K562 (cell line): Measurements from ENCODE around the gene HLA-DOA. TPM values are rescaled to one million over a fixed set of nuclear protein-coding genes. Genes with fewer than 3 reads are reported as not detected.
A peak's percentile ranks its signal among the peaks of the same experiment; 100 is the strongest.

Experiments used
- ARID1B ChIP-seq: fragments of 450-650 bp; IDR thresholded peaks from 2 replicates; pipeline ENCODE4 v1.6.1; 2016; ENCODE audit warnings: antibody characterized with exemption, mild to moderate bottlenecking, inconsistent platforms
- CEBPB ChIP-seq: fragments of 450-650 bp; IDR thresholded peaks from 2 replicates; pipeline ENCODE4 v1.6.1; 2016; ENCODE audit warnings: missing genetic modification characterization, missing compliant biosample characterization
- DMBX1 ChIP-seq: fragments of 250-450 bp; sonication (Bioruptor Pico); IDR thresholded peaks from 2 replicates; pipeline ENCODE4 v1.8.0; 2022; ENCODE audit warnings: inconsistent platforms, mild to moderate bottlenecking, moderate library complexity, borderline replicate concordance
- JUND ChIP-seq, 2 experiments: IDR thresholded peaks; 2 replicates in 1 of 2; 3 replicates in 1 of 2; pipeline ENCODE4 v1.6.1; 2011; ENCODE audit warnings: borderline replicate concordance in 2 of 2, low read depth in 2 of 2, low read length in 2 of 2, improper control_type of control experiment in 1 of 2, missing biosample characterization in 1 of 2, missing genetic modification characterization in 1 of 2, missing genetic modification reagents in 1 of 2
- MEF2A ChIP-seq: IDR thresholded peaks from 2 replicates; pipeline ENCODE4 v1.6.1; 2011; ENCODE audit warnings: low read depth, mild to moderate bottlenecking, low read length, moderate library complexity; ENCODE audit not compliant: control insufficient read depth
- MLLT1 ChIP-seq, 2 experiments: fragments of 450-650 bp; IDR thresholded peaks; 2 replicates each; pipeline ENCODE4 v1.6.1; 2016
- RBM25 ChIP-seq: fragments of 200-400 bp; formaldehyde crosslinking; IDR thresholded peaks from 2 replicates; pipeline ENCODE4 v1.6.1; 2018; ENCODE audit warnings: low read length, low read depth, moderate library complexity; ENCODE audit not compliant: severe bottlenecking
- RCOR1 ChIP-seq, 2 experiments: IDR thresholded peaks; 2 replicates each; pipeline ENCODE4 v1.6.1; 2012; ENCODE audit warnings: low read depth in 2 of 2, low read length in 2 of 2, borderline replicate concordance in 1 of 2, improper control_type of control experiment in 1 of 2
- SMARCC2 ChIP-seq: fragments of 450-650 bp; IDR thresholded peaks from 2 replicates; pipeline ENCODE4 v1.6.1; 2017; ENCODE audit warnings: antibody characterized with exemption, moderate library complexity, mild to moderate bottlenecking, low read depth
- YBX1 ChIP-seq: fragments of 450-650 bp; IDR thresholded peaks from 2 replicates; pipeline ENCODE4 v1.7.1; 2016; ENCODE audit warnings: mild to moderate bottlenecking
- ZEB2 ChIP-seq: fragments of 450-650 bp; IDR thresholded peaks from 2 replicates; pipeline ENCODE4 v1.6.1; 2016
- ZNF232 ChIP-seq: sonication (generic); formaldehyde crosslinking; IDR thresholded peaks from 2 replicates; pipeline ENCODE4 v1.8.0; 2022; ENCODE audit warnings: mild to moderate bottlenecking, missing genetic modification reagents
- ZNF444 ChIP-seq: fragments of 250-450 bp; sonication (Bioruptor Pico); IDR thresholded peaks from 2 replicates; pipeline ENCODE4 v1.4.0; 2020; ENCODE audit warnings: mild to moderate bottlenecking, moderate library complexity
- ZNF778 ChIP-seq: fragments of 450-650 bp; formaldehyde crosslinking; IDR thresholded peaks from 2 replicates; pipeline ENCODE4 v1.4.0; 2020; ENCODE audit warnings: mild to moderate bottlenecking, moderate library complexity
- polyA plus RNA-seq, 8 experiments: library from polyadenylated mRNA; depleted of rRNA in 4 of 8; stranded (reverse) in 5 of 8; unstranded in 3 of 8; fragments of >200 nt; fragmentation: Nextera tagmentation in 2 of 8; fragmentation: Illumina TruSeq in 1 of 8; extraction: Ambion mirVana in 2 of 8; extraction: Trizol in 1 of 8; gene quantifications; 2 replicates each; pipeline versions ENCODE4 v1.2.1 to v1.2.3, GENCODE V29; 2011 to 2014; ENCODE audit warnings: inconsistent platforms in 1 of 8, missing spikeins in 1 of 8
- total RNA-seq, 7 experiments: library from RNA; depleted of rRNA in 6 of 7; stranded (reverse); fragments of >200 nt in 6 of 7; fragmentation: Illumina TruSeq in 2 of 7; extraction: Trizol in 2 of 7; gene quantifications; 2 replicates each; pipeline versions ENCODE4 v1.2.1 to v1.2.3, GENCODE V29; 2011 to 2021; ENCODE audit warnings: low replicate concordance in 1 of 7
- TF ChIP-seq, protein P1 (sequence below), 2 experiments: fragments of 450-650 bp; conservative IDR thresholded peaks; 2 replicates each; pipeline ENCODE4 v1.6.1; 2017; ENCODE audit warnings: mild to moderate bottlenecking in 2 of 2, moderate library complexity in 2 of 2
- TF ChIP-seq, protein P2 (sequence below): IDR thresholded peaks from 2 replicates; pipeline ENCODE4 v1.6.1; 2012; ENCODE audit warnings: low read depth, low read length, improper control_type of control experiment, borderline replicate concordance
- TF ChIP-seq, protein P3 (sequence below): conservative IDR thresholded peaks from 2 replicates; pipeline ENCODE4 v1.6.1; 2011; ENCODE audit warnings: low read depth, mild to moderate bottlenecking, low read length; ENCODE audit not compliant: control insufficient read depth

The HLA-DOA gene
- total and polyA plus RNA-seq, 9 of the 15 experiments (the other 6 are each of a cell fraction or from before 2014, with no cell fraction given), result 0.07 TPM; not detected in 8

GRCh38 chr6:32967151-32968091, 42.0 kb downstream of the HLA-DOA start (continued):
- TF ChIP-seq MLLT1 (IDR thresholded peaks at IDR 0.05) (peak in 1 of 2 experiments; percentile 38; a peak in 2 of 4 replicates), ARID1B (no peak; the same call in 1 of the 2 replicates), ZNF778 (CRISPR knock-in tag) (no peak), CEBPB (tag) (no peak), ZNF444 (CRISPR knock-in tag) (no peak), ZNF232 (CRISPR knock-in tag) (no peak), RCOR1 (IDR thresholded peaks at IDR 0.05; ENCODE audit: borderline replicate concordance in 1 of 2, low read depth in 2 of 2, low read length in 2 of 2) (peak in 1 of 2 experiments; percentile 91; a peak in 2 of 4 replicates), ZEB2 (peak; percentile 10; the same call in 1 of the 2 replicates), MEF2A (0 out of 2 replicates have a peak, but pooled peaks have one; percentile 11), SMARCC2 (peak; percentile 22; the same call in 1 of the 2 replicates), DMBX1 (CRISPR knock-in tag) (0 out of 2 replicates have a peak, but pooled peaks have one; percentile 44), JUND (IDR thresholded peaks at IDR 0.05; ENCODE audit: borderline replicate concordance, low read depth, low read length) (no peak), JUND (tag; IDR thresholded peaks at IDR 0.05; ENCODE audit: borderline replicate concordance, low read depth, low read length) (peak; percentile 57; the same call in 1 of the 3 replicates), YBX1 (no peak), RBM25 (no peak)
- TF ChIP-seq, protein P1, sequence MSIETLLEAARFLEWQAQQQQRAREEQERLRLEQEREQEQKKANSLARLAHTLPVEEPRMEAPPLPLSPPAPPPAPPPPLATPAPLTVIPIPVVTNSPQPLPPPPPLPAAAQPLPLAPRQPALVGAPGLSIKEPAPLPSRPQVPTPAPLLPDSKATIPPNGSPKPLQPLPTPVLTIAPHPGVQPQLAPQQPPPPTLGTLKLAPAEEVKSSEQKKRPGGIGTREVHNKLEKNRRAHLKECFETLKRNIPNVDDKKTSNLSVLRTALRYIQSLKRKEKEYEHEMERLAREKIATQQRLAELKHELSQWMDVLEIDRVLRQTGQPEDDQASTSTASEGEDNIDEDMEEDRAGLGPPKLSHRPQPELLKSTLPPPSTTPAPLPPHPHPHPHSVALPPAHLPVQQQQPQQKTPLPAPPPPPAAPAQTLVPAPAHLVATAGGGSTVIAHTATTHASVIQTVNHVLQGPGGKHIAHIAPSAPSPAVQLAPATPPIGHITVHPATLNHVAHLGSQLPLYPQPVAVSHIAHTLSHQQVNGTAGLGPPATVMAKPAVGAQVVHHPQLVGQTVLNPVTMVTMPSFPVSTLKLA (conservative IDR thresholded peaks at IDR 0.05), result no peak
- TF ChIP-seq, protein P2, sequence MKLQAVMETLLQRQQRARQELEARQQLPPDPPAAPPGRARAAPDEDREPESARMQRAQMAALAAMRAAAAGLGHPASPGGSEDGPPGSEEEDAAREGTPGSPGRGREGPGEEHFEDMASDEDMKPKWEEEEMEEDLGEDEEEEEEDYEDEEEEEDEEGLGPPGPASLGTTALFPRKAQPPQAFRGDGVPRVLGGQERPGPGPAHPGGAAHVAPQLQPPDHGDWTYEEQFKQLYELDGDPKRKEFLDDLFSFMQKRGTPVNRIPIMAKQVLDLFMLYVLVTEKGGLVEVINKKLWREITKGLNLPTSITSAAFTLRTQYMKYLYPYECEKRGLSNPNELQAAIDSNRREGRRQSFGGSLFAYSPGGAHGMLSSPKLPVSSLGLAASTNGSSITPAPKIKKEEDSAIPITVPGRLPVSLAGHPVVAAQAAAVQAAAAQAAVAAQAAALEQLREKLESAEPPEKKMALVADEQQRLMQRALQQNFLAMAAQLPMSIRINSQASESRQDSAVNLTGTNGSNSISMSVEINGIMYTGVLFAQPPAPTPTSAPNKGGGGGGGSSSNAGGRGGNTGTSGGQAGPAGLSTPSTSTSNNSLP, result peak; percentile 35; the same call in 1 of the 2 replicates
- TF ChIP-seq, protein P3, sequence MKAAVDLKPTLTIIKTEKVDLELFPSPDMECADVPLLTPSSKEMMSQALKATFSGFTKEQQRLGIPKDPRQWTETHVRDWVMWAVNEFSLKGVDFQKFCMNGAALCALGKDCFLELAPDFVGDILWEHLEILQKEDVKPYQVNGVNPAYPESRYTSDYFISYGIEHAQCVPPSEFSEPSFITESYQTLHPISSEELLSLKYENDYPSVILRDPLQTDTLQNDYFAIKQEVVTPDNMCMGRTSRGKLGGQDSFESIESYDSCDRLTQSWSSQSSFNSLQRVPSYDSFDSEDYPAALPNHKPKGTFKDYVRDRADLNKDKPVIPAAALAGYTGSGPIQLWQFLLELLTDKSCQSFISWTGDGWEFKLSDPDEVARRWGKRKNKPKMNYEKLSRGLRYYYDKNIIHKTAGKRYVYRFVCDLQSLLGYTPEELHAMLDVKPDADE, result no peak
